Lower leg skin (tissue), 3 donors: Measurements from ENCODE around the gene MACROD1.

Source experiments
- CTCF ChIP-seq, 3 donors: fragments of 450-650 bp; IDR thresholded peaks; one replicate each; pipeline ENCODE4 v1.5.1; 2016; ENCODE audit warnings: antibody characterized with exemption in 3 of 3, mild to moderate bottlenecking in 3 of 3, moderate library complexity in 2 of 3
- POLR2A ChIP-seq, 2 donors: fragments of 450-650 bp; IDR thresholded peaks; one replicate each; pipeline ENCODE4 v1.6.1; 2016 to 2017; ENCODE audit warnings: antibody characterized with exemption in 2 of 2, mild to moderate bottlenecking in 1 of 2, moderate library complexity in 1 of 2

GRCh38 chr11:64067230-64067993 is 98.5 kb downstream of the MACROD1 start:
- no peak for TF ChIP-seq POLR2A (IDR thresholded peaks at IDR 0.05)
- no peak for TF ChIP-seq CTCF (IDR thresholded peaks at IDR 0.05)
